Sigmoid colon (tissue), 4 donors: ENCODE results near the gene CEPT1.

Source experiments
- CTCF ChIP-seq, 4 experiments: fragments of 450-650 bp in 3 of 4; fragments of 200-600 bp in 1 of 4; IDR thresholded peaks; one replicate each; pipeline ENCODE4 v1.5.1; 2016 to 2019; ENCODE audit warnings: antibody characterized with exemption in 4 of 4, mild to moderate bottlenecking in 3 of 4, moderate library complexity in 2 of 4
- EP300 ChIP-seq, 4 donors: sonication (generic); formaldehyde crosslinking; IDR thresholded peaks; one replicate each; pipeline ENCODE4 v1.6.1; 2017; ENCODE audit warnings: antibody characterized with exemption in 4 of 4
- POLR2A ChIP-seq, 2 donors: fragments of 450-650 bp; IDR thresholded peaks; one replicate each; pipeline ENCODE4 v1.6.1; 2016; ENCODE audit warnings: antibody characterized with exemption in 2 of 2, mild to moderate bottlenecking in 2 of 2, moderate library complexity in 2 of 2
- POLR2AphosphoS5 ChIP-seq, 4 donors: sonication (generic); formaldehyde crosslinking; IDR thresholded peaks; one replicate each; pipeline ENCODE4 v1.6.1; 2017; ENCODE audit warnings: antibody characterized with exemption in 4 of 4

GRCh38 chr1:111220302-111220890 is 80.4 kb downstream of the CEPT1 start:
- TF ChIP-seq POLR2AphosphoS5 (IDR thresholded peaks at IDR 0.05) (no peak), CTCF (IDR thresholded peaks at IDR 0.05) (no peak), POLR2A (IDR thresholded peaks at IDR 0.05) (no peak), EP300 (IDR thresholded peaks at IDR 0.05) (no peak)
